Erythroblast (primary cell): ENCODE measurements around the gene C5orf46.

Experiments used
- DNase-seq, 2 experiments: peaks; one replicate each; lab custom pipeline; 2025; lab: John Stamatoyannopoulos, UW
- GATA1 ChIP-seq: IDR thresholded peaks from 2 replicates; pipeline ENCODE4 v1.6.1; 2011; ENCODE audit warnings: low read depth, mild to moderate bottlenecking, control low read depth, low read length, moderate library complexity
- POLR2A ChIP-seq: IDR thresholded peaks from 2 replicates; pipeline ENCODE4 v1.6.1; 2011; ENCODE audit warnings: mild to moderate bottlenecking, low read length

C5orf46 gene

GRCh38 chr5:147857302-147858129 lies 48.8 kb downstream of the C5orf46 start:
- TF ChIP-seq POLR2A (no peak), GATA1 (no peak)
- peak; percentile 42 to 68 for DNase-seq

DNA sequence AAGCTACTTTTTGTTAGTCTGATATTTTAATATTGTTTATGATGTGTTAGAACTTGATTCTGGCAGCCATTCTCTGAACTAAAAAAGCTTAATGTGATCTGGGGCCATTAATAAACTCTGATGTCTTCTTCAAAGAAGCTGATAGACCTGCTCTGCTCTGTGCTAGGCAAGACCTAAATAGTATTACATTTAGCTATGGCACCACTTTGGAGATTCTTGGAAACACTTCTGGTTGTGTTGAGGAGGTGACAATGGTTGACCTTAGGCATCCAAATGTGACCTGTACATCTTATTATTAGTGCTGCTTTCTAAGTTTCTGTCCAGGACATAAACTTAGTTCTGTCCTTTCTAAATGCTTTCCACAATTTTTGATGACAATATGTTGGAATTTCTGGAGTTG lies 49.5 kb downstream of the C5orf46 start:
- DNase-seq = no peak
- no peak for TF ChIP-seq POLR2A
- TF ChIP-seq GATA1 = no peak

DNA sequence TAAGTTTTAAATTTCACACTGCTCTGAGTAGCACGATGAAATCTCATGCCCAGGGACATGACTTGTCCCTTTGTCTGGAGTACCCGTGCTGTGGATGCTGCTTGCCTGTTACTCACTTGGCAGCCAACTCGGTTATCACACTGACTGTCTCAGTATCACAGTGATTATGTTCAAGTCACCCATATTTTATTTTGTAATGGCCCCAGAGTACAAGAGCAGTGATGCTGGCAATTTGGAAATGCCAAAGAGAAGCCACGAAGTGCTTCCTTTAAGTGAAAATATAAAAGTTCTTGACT lies 50.6 kb downstream of the C5orf46 start:
- no peak for DNase-seq
- no peak for TF ChIP-seq POLR2A

DNA sequence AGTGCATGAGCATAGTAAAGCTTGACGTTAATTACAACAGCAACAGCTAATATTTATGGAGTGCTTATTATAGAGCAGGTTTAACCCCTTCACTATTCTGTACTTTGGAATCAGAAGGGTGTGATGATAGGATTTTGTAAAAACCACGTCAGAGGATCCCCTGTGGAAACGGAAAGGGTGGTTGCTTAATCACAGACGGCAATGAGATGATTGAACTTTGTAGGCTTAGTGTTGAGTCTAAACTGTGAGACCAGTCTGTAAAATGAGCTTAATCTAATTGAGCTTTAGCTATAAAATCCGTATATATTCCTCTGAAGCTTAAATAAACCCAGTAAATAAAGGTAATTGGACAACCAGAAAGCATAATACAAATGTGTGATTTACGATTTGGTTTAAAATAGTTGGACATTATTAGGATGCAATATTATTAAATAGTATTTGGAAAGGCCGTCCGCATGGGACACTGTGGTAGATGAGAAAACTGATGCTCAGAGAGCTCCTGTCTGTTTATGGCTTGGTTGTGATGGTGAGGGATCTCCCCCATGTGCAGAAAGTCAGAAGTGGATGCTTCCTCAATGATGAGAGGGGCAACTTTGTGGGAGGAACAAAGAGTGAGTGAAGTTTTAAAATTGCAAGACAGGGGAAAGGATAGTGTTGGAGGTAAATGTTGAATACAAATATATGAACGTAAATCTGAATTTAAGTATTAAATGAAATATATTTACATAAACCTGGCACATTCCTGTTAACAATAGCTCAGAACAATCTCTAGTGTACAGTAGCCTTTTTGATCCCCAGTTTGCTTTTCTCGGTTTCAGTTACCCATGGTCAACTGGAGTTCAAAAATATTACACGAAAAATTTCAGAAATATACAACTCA lies 51.2 kb downstream of the C5orf46 start:
- no peak for TF ChIP-seq POLR2A
- no peak for TF ChIP-seq GATA1
- DNase-seq = no peak

GRCh38 chr5:147854331-147854730 lies 52.0 kb downstream of the C5orf46 start:
- no peak for TF ChIP-seq GATA1

DNA sequence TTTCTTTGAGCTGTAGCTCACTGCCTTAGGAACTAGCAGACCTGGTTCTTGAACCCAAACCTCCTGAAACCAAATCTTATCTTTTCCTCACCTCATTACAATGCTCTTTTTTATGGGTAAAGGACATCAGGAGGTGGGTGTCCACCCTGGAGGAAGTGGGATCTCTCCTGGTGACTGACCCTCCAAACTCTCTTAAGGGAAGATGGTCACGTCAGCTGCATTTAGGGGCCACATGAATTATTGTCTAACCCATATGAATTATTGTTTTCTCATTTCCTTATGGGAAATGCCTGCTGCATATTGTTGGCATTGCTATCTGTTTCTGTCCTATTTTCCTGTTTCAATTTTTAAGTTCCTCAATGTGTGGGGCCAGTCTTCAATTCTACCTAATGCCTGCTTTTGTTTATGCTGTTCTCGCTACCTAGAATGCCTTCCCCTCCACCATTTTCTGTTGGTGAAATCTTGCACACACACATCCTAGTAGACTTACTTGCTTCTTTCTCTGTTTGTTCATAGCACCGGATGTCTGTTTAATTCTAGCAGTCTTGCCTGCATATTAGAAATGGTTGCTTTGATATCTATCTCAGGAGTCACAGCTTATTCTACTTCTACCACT lies 52.9 kb downstream of the C5orf46 start:
- TF ChIP-seq POLR2A (no peak), GATA1 (no peak)
- DNase-seq = no peak

More at GRCh38 chr5:147854331-147854730, 52.0 kb downstream of the C5orf46 start:
- no peak for DNase-seq

GRCh38 chr5:147852365-147852764 lies 54.0 kb downstream of the C5orf46 start:
- TF ChIP-seq POLR2A = no peak
- TF ChIP-seq GATA1 = no peak
- DNase-seq = no peak

- no peak for TF ChIP-seq GATA1
- DNase-seq = no peak
Observed at GRCh38 chr5:147851578-147851977, 54.8 kb downstream of the C5orf46 start.

DNA sequence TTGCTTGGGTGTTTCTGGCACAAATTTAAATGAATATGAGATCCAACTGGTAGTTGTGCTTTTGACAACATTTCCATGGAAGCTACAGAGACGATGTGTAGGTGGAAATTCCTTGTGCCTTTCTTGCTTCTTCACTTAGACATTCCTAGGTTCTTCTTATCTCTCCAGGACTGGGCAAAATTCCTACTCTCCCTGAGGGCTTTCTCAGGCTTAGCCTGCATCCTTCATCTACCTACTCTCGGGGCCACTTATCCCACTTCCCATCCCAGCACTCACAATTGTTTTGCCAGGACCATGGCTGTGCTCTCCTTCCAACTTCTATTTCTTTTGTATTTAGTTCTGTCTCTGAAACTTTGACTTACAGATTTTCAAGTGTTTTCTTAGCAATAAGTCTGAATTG lies 57.1 kb downstream of the C5orf46 start:
- no peak for TF ChIP-seq POLR2A
- no peak for TF ChIP-seq GATA1
- DNase-seq = no peak

- no peak for TF ChIP-seq GATA1
- no peak for DNase-seq
Observed at GRCh38 chr5:147845618-147846017, 60.7 kb downstream of the C5orf46 start.

GRCh38 chr5:147844846-147845245 lies 61.5 kb downstream of the C5orf46 start:
- TF ChIP-seq POLR2A (no peak), GATA1 (no peak)
- no peak for DNase-seq

DNA sequence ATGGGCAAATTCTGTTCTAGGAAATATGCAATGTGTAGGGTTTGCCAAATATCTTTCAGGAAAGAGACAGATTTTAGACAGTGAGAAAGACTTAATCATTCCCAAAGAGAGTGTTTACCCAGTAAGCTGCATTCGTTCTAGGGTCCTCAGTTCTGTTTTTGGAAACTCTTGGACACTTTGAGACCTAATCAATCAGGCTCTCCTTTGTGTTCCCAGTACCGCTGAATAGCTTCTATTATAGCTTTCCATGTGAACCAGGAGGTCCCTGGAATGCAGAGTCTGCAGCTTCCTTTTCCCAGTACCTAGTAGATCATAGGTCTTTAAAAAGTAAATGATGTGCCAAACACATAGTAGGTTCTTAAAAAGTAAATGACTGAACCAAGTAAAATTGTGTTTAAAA lies 63.5 kb downstream of the C5orf46 start:
- TF ChIP-seq POLR2A (no peak), GATA1 (no peak)
- DNase-seq = no peak
